IMR-90 (cell line): ENCODE results near the gene MACROD1. TPM values are rescaled to one million over a fixed set of nuclear protein-coding genes. Genes with fewer than 3 reads are reported as not detected.

Experiments
- ATAC-seq: fragments of 200-7000 bp; cut with Tn5 transposase; 2 replicates; pipeline ENCODE4 v1.9.1; 2020; ENCODE audit warnings: low read depth, mild to moderate bottlenecking, moderate library complexity
- BruUV-seq: library from RNA; stranded (reverse); fragments of 400-500 nt; replicated peaks from 2 replicates; lab custom pipeline; 2021; lab: Mats Ljungman, UMichigan
- CTCF ChIA-PET: fragments of 300-600 bp; formaldehyde crosslinking; extraction: SDS; loops from one replicate; lab custom pipeline; 2021; ENCODE audit warnings: antibody characterized with exemption; lab: Yijun Ruan, JAX
- POLR2A ChIA-PET: fragments of 300-600 bp; sonication (Branson Sonifier 250); formaldehyde crosslinking; loops from one replicate; lab custom pipeline; 2022; ENCODE audit warnings: antibody characterized with exemption; ENCODE audit not compliant: unreplicated experiment; lab: Charles Lee
- DNase-seq: peaks from one replicate; pipeline ENCODE4 v3.0.0; 2013
- H2AFZ ChIP-seq: replicated peaks from 2 replicates; pipeline ENCODE3; 2013; ENCODE audit warnings: low read length, mild to moderate bottlenecking; ENCODE audit not compliant: poor library complexity
- H2AK5ac ChIP-seq: 2 replicates; pipeline ENCODE4 v1.6.1; 2013; ENCODE audit warnings: low read depth, low read length, inconsistent platforms
- H2AK9ac ChIP-seq: replicated peaks from 2 replicates; pipeline ENCODE3; 2013; ENCODE audit warnings: mild to moderate bottlenecking, low read depth, low read length, moderate library complexity; ENCODE audit not compliant: poor library complexity
- H2BK120ac ChIP-seq: 2 replicates; pipeline ENCODE4 v1.6.1; 2013; ENCODE audit warnings: low read depth, low read length, inconsistent platforms
- H2BK15ac ChIP-seq: 3 replicates; pipeline ENCODE4 v1.6.1; 2013; ENCODE audit warnings: low read depth, low read length, inconsistent platforms
- H2BK20ac ChIP-seq: 2 replicates; pipeline ENCODE4 v1.6.1; 2013; ENCODE audit warnings: low read depth, mild to moderate bottlenecking, inconsistent platforms, low read length, moderate library complexity
- H2BK5ac ChIP-seq: 2 replicates; pipeline ENCODE4 v1.6.1; 2013; ENCODE audit warnings: mild to moderate bottlenecking, low read depth, low read length, inconsistent platforms; ENCODE audit not compliant: poor library complexity, severe bottlenecking
- H3K14ac ChIP-seq: replicated peaks from 2 replicates; pipeline ENCODE4 v1.6.1; 2013; ENCODE audit warnings: low read depth, low read length, inconsistent platforms
- H3K18ac ChIP-seq: 2 replicates; pipeline ENCODE4 v1.6.1; 2013; ENCODE audit warnings: low read depth, low read length, control low read depth
- H3K23ac ChIP-seq: 2 replicates; pipeline ENCODE4 v1.6.1; 2013; ENCODE audit warnings: low read depth, low read length, inconsistent platforms
- H3K27ac ChIP-seq: 2 replicates; pipeline ENCODE4 v1.5.1; 2013; ENCODE audit warnings: mild to moderate bottlenecking, control low read depth, low read length; ENCODE audit not compliant: insufficient read depth
- H3K27me3 ChIP-seq: 2 replicates; pipeline ENCODE4 v1.6.1; 2013; ENCODE audit warnings: low read length; ENCODE audit not compliant: control insufficient read depth, insufficient read depth
- H3K36me3 ChIP-seq: 2 replicates; pipeline ENCODE4 v1.6.1; 2013; ENCODE audit warnings: low read length, mixed read lengths; ENCODE audit not compliant: control insufficient read depth, insufficient read depth
- H3K4ac ChIP-seq: 2 replicates; pipeline ENCODE4 v1.6.1; 2013; ENCODE audit warnings: low read depth, low read length, inconsistent platforms
- H3K4me1 ChIP-seq: 2 replicates; pipeline ENCODE4 v1.6.1; 2013; ENCODE audit warnings: low read length, mixed read lengths; ENCODE audit not compliant: control insufficient read depth, insufficient read depth
- H3K4me2 ChIP-seq: 2 replicates; pipeline ENCODE4 v1.6.1; 2013; ENCODE audit warnings: low read depth, mild to moderate bottlenecking, control low read depth, low read length, moderate library complexity
- H3K4me3 ChIP-seq: 2 replicates; pipeline ENCODE4 v1.5.1; 2013; ENCODE audit warnings: low read depth, mild to moderate bottlenecking, control low read depth, low read length, moderate library complexity; ENCODE audit not compliant: insufficient read depth
- H3K56ac ChIP-seq: 2 replicates; pipeline ENCODE4 v1.6.1; 2013; ENCODE audit warnings: low read length, inconsistent platforms; ENCODE audit not compliant: insufficient read depth; ENCODE audit errors: extremely low read depth
- H3K79me1 ChIP-seq, 2 experiments: 2 replicates each; pipeline ENCODE4 v1.6.1; 2013; ENCODE audit warnings: low read length in 2 of 2, inconsistent platforms in 1 of 2, low read depth in 1 of 2
- H3K9ac ChIP-seq: 2 replicates; pipeline ENCODE4 v1.6.1; 2013; ENCODE audit warnings: low read depth, low read length, control low read depth
- H3K9me1 ChIP-seq: 2 replicates; pipeline ENCODE4 v1.6.1; 2013; ENCODE audit warnings: low read length, inconsistent platforms; ENCODE audit not compliant: insufficient read depth
- H3K9me3 ChIP-seq: 2 replicates; pipeline ENCODE4 v1.6.1; 2013; ENCODE audit warnings: low read length; ENCODE audit not compliant: control insufficient read depth, insufficient read depth
- H4K20me1 ChIP-seq: 2 replicates; pipeline ENCODE4 v1.6.1; 2013; ENCODE audit warnings: low read length, inconsistent platforms; ENCODE audit not compliant: insufficient read depth
- H4K5ac ChIP-seq: 2 replicates; pipeline ENCODE4 v1.6.1; 2013; ENCODE audit warnings: mild to moderate bottlenecking, low read depth, low read length, control low read depth
- H4K8ac ChIP-seq, 2 experiments: 2 replicates each; pipeline ENCODE4 v1.6.1; 2013; ENCODE audit warnings: low read depth in 2 of 2, low read length in 2 of 2, control low read depth in 1 of 2, inconsistent platforms in 1 of 2
- H4K91ac ChIP-seq: 2 replicates; pipeline ENCODE4 v1.6.1; 2013; ENCODE audit warnings: low read depth, low read length, inconsistent platforms; ENCODE audit not compliant: insufficient read depth
- CTCF ChIP-seq: conservative IDR thresholded peaks from 2 replicates; pipeline ENCODE4 v1.5.1; 2012; ENCODE audit warnings: mild to moderate bottlenecking, low read depth, low read length, improper control_type of control experiment
- WGBS, 2 experiments: methylation state at CpG; one replicate each; pipeline versions ENCODE4 v1.1.5 to v1.1.7; 2013; ENCODE audit warnings: missing lambda C conversion rate in 2 of 2; ENCODE audit not compliant: insufficient read length in 1 of 2; ENCODE audit errors: extremely low coverage in 2 of 2; 5-methylcytosine and 5-hydroxymethylcytosine counted together
- dilution Hi-C: fragments of 300-500 bp; cut with HindIII; formaldehyde crosslinking; loops from one replicate; pipeline ENCODE4 v1.14.3; 2018; ENCODE audit warnings: low sequenced_read_pairs; ENCODE audit not compliant: unreplicated experiment
- in situ Hi-C: fragments of 300-500 bp; cut with MboI; formaldehyde crosslinking; loops from 3 replicates; pipeline ENCODE4 v1.14.3; 2019; ENCODE audit warnings: low sequenced_read_pairs, inconsistent platforms, mixed read lengths
- intact Hi-C: fragments of 100-400 bp; cut with micrococcal nuclease; formaldehyde crosslinking; loops from 2 replicates; pipeline ENCODE4 v1.10.0; 2022
- polyA plus RNA-seq, 3 experiments: library from polyadenylated mRNA; depleted of rRNA; stranded (reverse); fragments of >200 nt; gene quantifications; 2 replicates each; pipeline ENCODE4 v1.2.3, GENCODE V29; 2012; ENCODE audit warnings: low replicate concordance in 1 of 3
- total RNA-seq: library from RNA; depleted of rRNA; stranded (reverse); fragments of >200 nt; gene quantifications from 2 replicates; pipeline ENCODE4 v1.2.3, GENCODE V29; 2012

MACROD1 gene
- total and polyA plus RNA-seq, 2 of the 4 experiments (the other 2 are of a cell fraction) = 2.5 to 9.3 TPM

- no peaks in the 10 kb centered on the region for H3K27me3 ChIP-seq
- H3K56ac ChIP-seq = no peak overlapping the region
- H4K20me1 ChIP-seq = peaks cover 13% of the 10 kb centered on the region; the same call in 1 of the 2 replicates
- no peak overlapping the region for H2AFZ ChIP-seq
- dilution Hi-C loops = no loop called here
- H3K36me3 ChIP-seq = peaks cover 56% of the 10 kb centered on the region
- no peak for TF ChIP-seq CTCF
- H3K23ac ChIP-seq = no peak overlapping the region
- H2BK120ac ChIP-seq = no peak overlapping the region
- BruUV-seq = no TSS peak
- H3K4ac ChIP-seq = no peak overlapping the region
- no peak overlapping the region for H4K8ac ChIP-seq
- H3K9ac ChIP-seq = no peak overlapping the region
- no peak overlapping the region for H4K91ac ChIP-seq
- no peak for ATAC-seq
- no peak overlapping the region for H2AK9ac ChIP-seq
- CTCF ChIA-PET = interaction anchor here (0.7 to 2.0 kb wide), 3 partner anchors 98 to 144 kb away, joined by 3 to 12 read pairs (median 8); no protein-coding TSS in a partner anchor
- no peaks in the 10 kb centered on the region for H3K9me3 ChIP-seq
- DNase-seq = no peak
- no peak overlapping the region for H3K18ac ChIP-seq
- POLR2A ChIA-PET = no interaction called here
- no peak overlapping the region for H3K4me2 ChIP-seq
- intact Hi-C loops = loop anchor here (1.0 to 10.0 kb wide), 2 partner anchors 98 to 451 kb away; no protein-coding TSS in a partner anchor
- no peak overlapping the region for H4K5ac ChIP-seq
- H2AK5ac ChIP-seq = no peak overlapping the region
- no peak overlapping the region for H3K27ac ChIP-seq
- no peaks in the 10 kb centered on the region for H3K9me1 ChIP-seq
- no peak overlapping the region for H3K14ac ChIP-seq
- H3K4me1 ChIP-seq = peaks cover 10% of the 10 kb centered on the region
- 90% methylated on average over 15 of the region's 27 CpGs; no CpG with 5 or more reads in 1 of the 2 experiments for WGBS, 2 experiments
- in situ Hi-C loops = loop anchor here (5.0 kb wide), 1 partner anchor 99 kb away; the partner anchor contains the start of gene CATSPERZ
- no peak overlapping the region for H2BK20ac ChIP-seq
- no peak overlapping the region for H2BK15ac ChIP-seq
- no peak overlapping the region for H3K4me3 ChIP-seq
- H3K79me1 ChIP-seq = peaks cover 0 to 44% of the 10 kb centered on the region in 2 experiments; a peak in 3 of 4 replicates
- H2BK5ac ChIP-seq = no peak overlapping the region
Observed at GRCh38 chr11:64203421-64204079, 37.6 kb upstream of the MACROD1 start.
